Measurements from ENCODE around the gene ZNF254.

Gene ZNF254

DNA sequence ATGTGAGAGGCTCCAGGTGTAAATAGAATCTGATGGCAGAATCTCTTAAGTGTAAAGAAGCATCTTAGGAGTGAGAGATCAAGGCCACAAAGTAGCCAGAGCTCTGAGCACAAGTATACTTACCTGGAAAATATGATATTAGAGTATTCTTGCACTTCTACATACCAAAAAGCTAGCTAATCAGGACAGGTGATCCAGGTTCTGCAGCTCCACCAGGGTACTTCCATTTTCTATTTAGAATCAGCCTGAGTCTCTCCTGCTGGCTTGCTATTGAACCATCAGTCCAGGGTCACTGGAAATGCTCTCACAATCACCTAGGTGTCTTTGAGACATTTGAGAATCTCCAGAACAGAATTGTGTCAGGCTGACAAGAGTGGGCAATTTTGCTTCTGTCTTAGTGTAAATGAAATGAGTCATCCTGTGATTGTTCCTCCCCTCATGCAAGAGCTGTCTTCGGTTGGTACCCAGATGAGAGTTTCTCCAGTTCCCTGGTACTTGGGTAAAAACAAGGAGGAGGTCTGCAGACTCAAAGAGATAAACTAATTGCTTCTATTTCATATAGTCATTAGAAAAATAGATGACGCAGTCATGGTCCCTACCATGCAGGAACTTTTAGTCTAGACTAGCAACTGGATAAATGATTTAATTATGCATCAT is 14.6 kb downstream of the ZNF254 start:
- no peak for TF ChIP-seq ZFX (IDR thresholded peaks at IDR 0.05; ENCODE audit: borderline replicate concordance)
- TF ChIP-seq, protein P1, sequence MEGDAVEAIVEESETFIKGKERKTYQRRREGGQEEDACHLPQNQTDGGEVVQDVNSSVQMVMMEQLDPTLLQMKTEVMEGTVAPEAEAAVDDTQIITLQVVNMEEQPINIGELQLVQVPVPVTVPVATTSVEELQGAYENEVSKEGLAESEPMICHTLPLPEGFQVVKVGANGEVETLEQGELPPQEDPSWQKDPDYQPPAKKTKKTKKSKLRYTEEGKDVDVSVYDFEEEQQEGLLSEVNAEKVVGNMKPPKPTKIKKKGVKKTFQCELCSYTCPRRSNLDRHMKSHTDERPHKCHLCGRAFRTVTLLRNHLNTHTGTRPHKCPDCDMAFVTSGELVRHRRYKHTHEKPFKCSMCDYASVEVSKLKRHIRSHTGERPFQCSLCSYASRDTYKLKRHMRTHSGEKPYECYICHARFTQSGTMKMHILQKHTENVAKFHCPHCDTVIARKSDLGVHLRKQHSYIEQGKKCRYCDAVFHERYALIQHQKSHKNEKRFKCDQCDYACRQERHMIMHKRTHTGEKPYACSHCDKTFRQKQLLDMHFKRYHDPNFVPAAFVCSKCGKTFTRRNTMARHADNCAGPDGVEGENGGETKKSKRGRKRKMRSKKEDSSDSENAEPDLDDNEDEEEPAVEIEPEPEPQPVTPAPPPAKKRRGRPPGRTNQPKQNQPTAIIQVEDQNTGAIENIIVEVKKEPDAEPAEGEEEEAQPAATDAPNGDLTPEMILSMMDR (IDR thresholded peaks at IDR 0.05) = no peak

DNA sequence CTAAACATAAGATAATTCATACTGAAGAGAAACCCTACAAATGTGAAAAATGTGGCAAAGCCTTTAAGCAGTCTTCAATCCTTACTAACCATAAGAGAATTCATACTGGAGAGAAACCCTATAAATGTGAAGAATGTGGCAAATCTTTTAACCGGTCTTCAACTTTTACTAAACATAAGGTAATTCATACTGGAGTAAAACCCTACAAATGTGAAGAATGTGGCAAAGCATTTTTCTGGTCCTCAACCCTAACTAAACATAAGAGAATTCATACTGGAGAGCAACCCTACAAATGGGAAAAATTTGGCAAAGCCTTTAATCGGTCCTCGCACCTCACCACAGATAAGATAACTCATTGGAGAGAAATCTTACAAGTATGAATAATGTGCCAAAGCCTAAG is 40.6 kb downstream of the ZNF254 start:
- H3K27ac ChIP-seq = no peak overlapping the region
- TF ChIP-seq, protein P1 (IDR thresholded peaks at IDR 0.05) = no peak
- TF ChIP-seq ZFX (IDR thresholded peaks at IDR 0.05; ENCODE audit: borderline replicate concordance) = no peak

More for the DNA sequence above, 14.6 kb downstream of the ZNF254 start:
- no peak overlapping the region for H3K27ac ChIP-seq

DNA sequence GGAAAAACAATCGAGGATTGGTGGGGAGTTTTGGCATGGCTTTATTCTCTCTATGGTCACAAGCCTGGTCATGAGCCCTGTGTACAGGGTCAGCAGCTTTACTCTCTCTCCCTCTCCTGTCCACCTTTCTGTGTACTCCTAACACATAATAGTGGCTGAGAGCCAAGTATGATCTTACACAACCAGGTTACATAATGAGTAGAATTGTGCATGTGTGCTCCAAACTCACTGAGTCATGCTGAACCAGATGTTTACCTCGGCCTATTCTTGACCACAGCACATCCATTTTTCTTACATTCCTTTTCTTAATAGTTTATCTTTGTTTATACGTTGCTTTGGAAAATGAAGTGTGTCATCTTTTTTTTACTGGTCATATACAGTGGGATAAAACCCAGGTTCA is 53.1 kb downstream of the ZNF254 start:
- H3K27ac ChIP-seq = peak overlapping the region; percentile 32; the same call in 1 of the 2 replicates
- no peak for TF ChIP-seq ZFX (IDR thresholded peaks at IDR 0.05; ENCODE audit: borderline replicate concordance)
- TF ChIP-seq, protein P1 (IDR thresholded peaks at IDR 0.05) = no peak

DNA sequence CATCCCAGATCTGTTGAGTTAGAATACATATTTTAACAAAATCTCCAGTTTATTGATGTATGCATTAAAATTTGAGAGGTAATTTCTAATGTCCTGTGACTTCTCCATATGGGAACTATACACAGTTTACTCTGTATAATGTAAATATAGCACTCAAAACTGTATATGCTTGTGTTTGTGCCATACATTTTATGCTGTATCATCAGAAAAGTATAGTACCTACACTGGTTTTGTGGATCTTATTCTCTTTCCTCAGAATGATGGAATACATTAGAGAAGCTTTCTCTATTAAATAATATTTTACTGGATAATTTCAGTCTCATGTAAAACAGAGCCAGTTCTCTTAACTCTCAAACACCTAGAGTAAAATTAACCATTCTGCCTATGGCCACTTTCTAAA is 53.6 kb downstream of the ZNF254 start:
- TF ChIP-seq, protein P1 (IDR thresholded peaks at IDR 0.05) = no peak
- TF ChIP-seq ZFX (IDR thresholded peaks at IDR 0.05; ENCODE audit: borderline replicate concordance) = no peak

DNA sequence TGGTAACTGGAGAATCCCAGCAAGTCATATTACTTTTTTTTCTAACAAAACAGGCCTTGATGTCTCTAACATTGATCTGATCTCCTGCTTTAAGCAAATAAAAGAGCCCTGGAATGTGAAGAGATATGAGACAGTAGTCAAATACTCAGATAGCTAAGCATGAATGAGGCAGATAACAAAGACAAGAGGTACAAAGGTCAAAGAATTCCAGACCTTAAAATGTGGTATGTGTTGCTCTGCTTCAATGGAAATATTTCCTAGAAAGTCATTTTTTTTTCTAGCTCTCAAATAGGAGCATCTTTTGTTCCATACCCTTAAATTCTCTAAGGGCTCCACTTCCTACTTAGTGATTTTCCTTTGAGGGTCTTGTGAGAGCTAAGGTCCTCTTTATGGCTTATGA is 54.6 kb downstream of the ZNF254 start:
- TF ChIP-seq, protein P1 (IDR thresholded peaks at IDR 0.05) = no peak
- TF ChIP-seq ZFX (IDR thresholded peaks at IDR 0.05; ENCODE audit: borderline replicate concordance) = no peak
- no peak overlapping the region for H3K27ac ChIP-seq

More for the DNA sequence above, 53.6 kb downstream of the ZNF254 start:
- H3K27ac ChIP-seq = peak overlapping the region; percentile 32; the same call in 1 of the 2 replicates

DNA sequence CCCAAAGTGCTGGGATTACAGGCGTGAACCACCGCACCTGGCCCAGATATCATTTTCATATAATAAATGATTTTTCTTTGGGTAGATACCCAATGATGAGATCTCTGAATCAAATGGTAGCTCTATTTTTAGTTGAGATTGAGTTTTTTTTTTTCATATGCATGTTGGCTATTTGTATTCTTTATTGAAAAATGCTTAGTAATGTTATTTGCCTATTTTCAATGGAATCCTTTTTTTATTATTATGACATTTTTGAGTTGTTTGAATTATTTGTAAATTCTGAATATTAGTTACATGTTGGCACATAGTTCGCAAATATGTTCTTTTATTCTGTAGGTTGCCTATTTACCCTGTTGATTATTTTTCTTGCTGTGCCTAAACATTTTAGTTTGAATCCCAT is 55.8 kb downstream of the ZNF254 start:
- TF ChIP-seq, protein P1 (IDR thresholded peaks at IDR 0.05) = no peak
- TF ChIP-seq ZFX (IDR thresholded peaks at IDR 0.05; ENCODE audit: borderline replicate concordance) = no peak
- no peak overlapping the region for H3K27ac ChIP-seq

DNA sequence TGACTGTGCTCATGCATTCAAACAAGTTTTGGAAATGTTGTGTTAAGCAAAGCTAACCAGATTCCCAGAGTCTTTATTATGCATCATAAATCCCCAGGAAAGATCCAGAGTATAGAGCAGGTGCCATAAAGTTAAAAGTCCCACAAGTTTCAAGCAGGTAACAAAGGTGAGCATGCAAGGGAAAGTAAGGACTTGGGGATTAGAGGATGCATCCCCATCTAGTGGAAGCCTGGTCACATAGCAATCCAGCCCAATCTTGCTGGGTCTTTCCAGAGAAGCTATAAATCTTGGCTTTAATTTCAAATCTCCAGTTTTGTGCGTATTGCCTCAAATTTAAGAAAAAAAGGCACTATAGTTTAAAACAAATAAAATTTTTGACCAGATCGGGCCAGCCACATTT is 72.7 kb downstream of the ZNF254 start:
- H3K27ac ChIP-seq = no peak overlapping the region
- TF ChIP-seq, protein P1 (IDR thresholded peaks at IDR 0.05) = peak; percentile 63
- TF ChIP-seq ZFX (IDR thresholded peaks at IDR 0.05; ENCODE audit: borderline replicate concordance) = no peak

Data from 22Rv1 (cell line).